ENCODE data around the gene LAMP1.

The LAMP1 gene

GRCh38 chr13:113332615-113333014 lies 35.6 kb downstream of the LAMP1 start:
- POLR2A ChIA-PET: no interaction called here
- no peak for TF ChIP-seq CTCF (IDR thresholded peaks at IDR 0.05; ENCODE audit: control extremely low read depth, extremely low read depth, low read depth, missing control alignments)
- DNase-seq (ENCODE audit: extremely low spot score): no peak
- CTCF ChIA-PET: no interaction called here

GRCh38 chr13:113333076-113333475 lies 36.0 kb downstream of the LAMP1 start:
- CTCF ChIA-PET: no interaction called here
- POLR2A ChIA-PET: no interaction called here
- DNase-seq (ENCODE audit: extremely low spot score): no peak
- TF ChIP-seq CTCF (IDR thresholded peaks at IDR 0.05; ENCODE audit: control extremely low read depth, extremely low read depth, low read depth, missing control alignments): no peak

GRCh38 chr13:113337556-113337955 lies 40.5 kb downstream of the LAMP1 start:
- ChIA-PET POLR2A (no interaction called here), CTCF (no interaction called here)
- no peak for TF ChIP-seq CTCF (IDR thresholded peaks at IDR 0.05; ENCODE audit: control extremely low read depth, extremely low read depth, low read depth, missing control alignments)
- DNase-seq (ENCODE audit: extremely low spot score): no peak

GRCh38 chr13:113337976-113338375 lies 40.9 kb downstream of the LAMP1 start:
- no peak for DNase-seq (ENCODE audit: extremely low spot score)
- CTCF ChIA-PET: no interaction called here
- POLR2A ChIA-PET: no interaction called here
- no peak for TF ChIP-seq CTCF (IDR thresholded peaks at IDR 0.05; ENCODE audit: control extremely low read depth, extremely low read depth, low read depth, missing control alignments)

GRCh38 chr13:113338451-113338850 lies 41.4 kb downstream of the LAMP1 start:
- ChIA-PET CTCF (interaction anchor here (0.8 kb wide), 1 partner anchor 10 kb away, joined by 3 read pairs; no protein-coding TSS in a partner anchor), POLR2A (no interaction called here)
- TF ChIP-seq CTCF (IDR thresholded peaks at IDR 0.05; ENCODE audit: control extremely low read depth, extremely low read depth, low read depth, missing control alignments): no peak
- no peak for DNase-seq (ENCODE audit: extremely low spot score)

- CTCF ChIA-PET: no interaction called here
- no peak for TF ChIP-seq CTCF (IDR thresholded peaks at IDR 0.05; ENCODE audit: control extremely low read depth, extremely low read depth, low read depth, missing control alignments)
- no peak for DNase-seq (ENCODE audit: extremely low spot score)
- POLR2A ChIA-PET: no interaction called here
Observed at GRCh38 chr13:113342820-113343691, 46.0 kb downstream of the LAMP1 start.

Data from GM10248 (cell line).